ENCODE measurements around the gene SPOCD1.

GRCh38 chr1:31859044-31859443, 43.2 kb upstream of the SPOCD1 start:
- no peak for TF ChIP-seq CTCF (IDR thresholded peaks at IDR 0.05)
- TF ChIP-seq POLR2A (IDR thresholded peaks at IDR 0.05) = no peak
